ENCODE results near the gene TDO2.

DNA sequence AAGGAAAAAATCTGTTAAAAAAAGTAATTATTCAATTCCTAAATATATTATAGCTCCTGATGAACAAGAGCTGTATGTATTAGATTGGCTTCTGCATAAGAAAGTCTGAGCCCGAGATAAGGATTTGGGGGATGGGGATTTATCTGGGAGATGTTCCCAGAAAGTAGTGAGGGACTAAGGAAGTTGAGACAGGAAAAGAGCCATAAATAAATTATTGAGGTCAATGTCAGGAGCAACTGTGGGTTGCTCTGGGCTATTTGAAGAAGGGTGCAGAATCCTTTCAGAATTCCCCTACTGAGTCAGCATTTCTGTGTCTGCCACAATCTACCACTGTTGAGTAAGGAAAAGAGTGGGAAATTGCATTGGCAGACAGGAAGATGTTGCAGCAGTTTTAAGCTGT, 3.1 kb upstream of the TDO2 start:
- TF ChIP-seq, protein P1, sequence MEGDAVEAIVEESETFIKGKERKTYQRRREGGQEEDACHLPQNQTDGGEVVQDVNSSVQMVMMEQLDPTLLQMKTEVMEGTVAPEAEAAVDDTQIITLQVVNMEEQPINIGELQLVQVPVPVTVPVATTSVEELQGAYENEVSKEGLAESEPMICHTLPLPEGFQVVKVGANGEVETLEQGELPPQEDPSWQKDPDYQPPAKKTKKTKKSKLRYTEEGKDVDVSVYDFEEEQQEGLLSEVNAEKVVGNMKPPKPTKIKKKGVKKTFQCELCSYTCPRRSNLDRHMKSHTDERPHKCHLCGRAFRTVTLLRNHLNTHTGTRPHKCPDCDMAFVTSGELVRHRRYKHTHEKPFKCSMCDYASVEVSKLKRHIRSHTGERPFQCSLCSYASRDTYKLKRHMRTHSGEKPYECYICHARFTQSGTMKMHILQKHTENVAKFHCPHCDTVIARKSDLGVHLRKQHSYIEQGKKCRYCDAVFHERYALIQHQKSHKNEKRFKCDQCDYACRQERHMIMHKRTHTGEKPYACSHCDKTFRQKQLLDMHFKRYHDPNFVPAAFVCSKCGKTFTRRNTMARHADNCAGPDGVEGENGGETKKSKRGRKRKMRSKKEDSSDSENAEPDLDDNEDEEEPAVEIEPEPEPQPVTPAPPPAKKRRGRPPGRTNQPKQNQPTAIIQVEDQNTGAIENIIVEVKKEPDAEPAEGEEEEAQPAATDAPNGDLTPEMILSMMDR (IDR thresholded peaks at IDR 0.05; ENCODE audit: low read depth, low read length), result no peak
- no peak for TF ChIP-seq EZH2phosphoT487 (IDR thresholded peaks at IDR 0.05; ENCODE audit: low read depth)
